ENCODE data around the gene CDCA7L.

The CDCA7L gene

DNA sequence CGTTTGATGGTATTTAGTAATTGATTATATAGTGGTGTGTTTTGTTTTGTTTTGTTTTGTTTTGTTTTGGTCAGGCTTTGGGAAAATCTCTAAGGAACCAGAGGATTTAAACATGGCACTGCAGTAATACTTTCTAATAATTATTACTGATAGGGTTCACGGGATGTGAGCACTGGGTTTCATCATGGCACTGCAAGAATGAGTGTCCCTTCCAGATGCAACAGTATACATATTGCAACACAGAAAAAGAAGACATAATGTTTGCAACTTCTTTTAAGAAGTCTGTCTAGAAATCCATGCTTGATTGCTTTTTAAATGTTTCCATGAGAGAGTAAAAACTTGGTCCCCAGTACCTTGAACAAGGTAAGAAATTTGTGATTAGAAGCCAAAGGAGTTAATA, 2.2 kb upstream of the CDCA7L start:
- ChIA-PET CTCF (interaction anchor here (1.6 kb wide), 1 partner anchor 16 kb away, joined by 6 read pairs; no protein-coding TSS in a partner anchor), POLR2A (no interaction called here)
- TF ChIP-seq, protein P1, sequence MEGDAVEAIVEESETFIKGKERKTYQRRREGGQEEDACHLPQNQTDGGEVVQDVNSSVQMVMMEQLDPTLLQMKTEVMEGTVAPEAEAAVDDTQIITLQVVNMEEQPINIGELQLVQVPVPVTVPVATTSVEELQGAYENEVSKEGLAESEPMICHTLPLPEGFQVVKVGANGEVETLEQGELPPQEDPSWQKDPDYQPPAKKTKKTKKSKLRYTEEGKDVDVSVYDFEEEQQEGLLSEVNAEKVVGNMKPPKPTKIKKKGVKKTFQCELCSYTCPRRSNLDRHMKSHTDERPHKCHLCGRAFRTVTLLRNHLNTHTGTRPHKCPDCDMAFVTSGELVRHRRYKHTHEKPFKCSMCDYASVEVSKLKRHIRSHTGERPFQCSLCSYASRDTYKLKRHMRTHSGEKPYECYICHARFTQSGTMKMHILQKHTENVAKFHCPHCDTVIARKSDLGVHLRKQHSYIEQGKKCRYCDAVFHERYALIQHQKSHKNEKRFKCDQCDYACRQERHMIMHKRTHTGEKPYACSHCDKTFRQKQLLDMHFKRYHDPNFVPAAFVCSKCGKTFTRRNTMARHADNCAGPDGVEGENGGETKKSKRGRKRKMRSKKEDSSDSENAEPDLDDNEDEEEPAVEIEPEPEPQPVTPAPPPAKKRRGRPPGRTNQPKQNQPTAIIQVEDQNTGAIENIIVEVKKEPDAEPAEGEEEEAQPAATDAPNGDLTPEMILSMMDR (IDR thresholded peaks at IDR 0.05; ENCODE audit: control extremely low read depth, extremely low read depth, low read depth, missing control alignments) = no peak
- no peak for DNase-seq (ENCODE audit: extremely low spot score)

DNA sequence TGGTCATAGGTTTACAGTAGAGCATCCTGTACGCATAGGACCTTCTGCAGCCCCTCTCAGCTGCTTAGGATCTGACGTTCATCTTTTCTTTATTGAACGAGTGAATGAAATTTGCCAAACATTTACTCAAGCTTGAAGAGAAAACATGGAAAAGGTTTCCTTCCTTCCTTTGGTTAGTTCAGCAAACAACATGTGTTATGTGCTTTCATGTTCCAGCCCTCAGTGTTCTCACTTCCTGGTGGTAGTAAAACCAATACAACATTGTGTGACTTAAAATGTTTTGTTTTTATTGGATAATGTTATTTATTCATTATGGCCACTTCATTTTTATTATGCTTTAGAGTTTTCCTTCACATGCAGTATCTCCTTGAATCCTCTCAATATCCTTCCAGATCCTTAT, 1.4 kb upstream of the CDCA7L start:
- ChIA-PET POLR2A (no interaction called here), CTCF (no interaction called here)
- TF ChIP-seq, protein P1 (IDR thresholded peaks at IDR 0.05; ENCODE audit: control extremely low read depth, extremely low read depth, low read depth, missing control alignments) = no peak
- no peak for DNase-seq (ENCODE audit: extremely low spot score)

DNA sequence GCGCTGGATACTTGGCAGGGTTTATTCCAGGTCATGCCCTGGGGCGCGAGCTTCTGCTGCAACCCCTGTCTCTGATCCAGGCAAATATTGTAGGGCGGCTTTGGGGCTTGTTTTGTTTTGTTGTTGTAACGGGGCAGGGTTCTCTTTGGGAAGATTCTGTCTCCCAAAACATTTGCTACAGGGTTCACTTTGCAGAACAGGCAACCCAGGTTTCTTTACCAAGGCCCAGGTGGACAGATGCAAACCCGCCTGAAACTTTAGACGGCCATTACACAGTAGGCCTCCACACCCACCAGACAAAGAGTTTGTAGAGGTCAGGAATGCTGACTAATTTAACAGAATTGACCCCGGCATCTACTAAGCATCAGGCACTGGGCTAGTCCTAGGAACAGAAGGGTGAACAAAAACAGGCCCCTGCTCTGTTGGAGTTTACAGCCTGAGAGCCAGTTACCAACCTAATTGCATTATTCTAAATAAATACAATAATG, 567 bp upstream of the CDCA7L start:
- TF ChIP-seq, protein P1 (IDR thresholded peaks at IDR 0.05; ENCODE audit: control extremely low read depth, extremely low read depth, low read depth, missing control alignments) = no peak

DNA sequence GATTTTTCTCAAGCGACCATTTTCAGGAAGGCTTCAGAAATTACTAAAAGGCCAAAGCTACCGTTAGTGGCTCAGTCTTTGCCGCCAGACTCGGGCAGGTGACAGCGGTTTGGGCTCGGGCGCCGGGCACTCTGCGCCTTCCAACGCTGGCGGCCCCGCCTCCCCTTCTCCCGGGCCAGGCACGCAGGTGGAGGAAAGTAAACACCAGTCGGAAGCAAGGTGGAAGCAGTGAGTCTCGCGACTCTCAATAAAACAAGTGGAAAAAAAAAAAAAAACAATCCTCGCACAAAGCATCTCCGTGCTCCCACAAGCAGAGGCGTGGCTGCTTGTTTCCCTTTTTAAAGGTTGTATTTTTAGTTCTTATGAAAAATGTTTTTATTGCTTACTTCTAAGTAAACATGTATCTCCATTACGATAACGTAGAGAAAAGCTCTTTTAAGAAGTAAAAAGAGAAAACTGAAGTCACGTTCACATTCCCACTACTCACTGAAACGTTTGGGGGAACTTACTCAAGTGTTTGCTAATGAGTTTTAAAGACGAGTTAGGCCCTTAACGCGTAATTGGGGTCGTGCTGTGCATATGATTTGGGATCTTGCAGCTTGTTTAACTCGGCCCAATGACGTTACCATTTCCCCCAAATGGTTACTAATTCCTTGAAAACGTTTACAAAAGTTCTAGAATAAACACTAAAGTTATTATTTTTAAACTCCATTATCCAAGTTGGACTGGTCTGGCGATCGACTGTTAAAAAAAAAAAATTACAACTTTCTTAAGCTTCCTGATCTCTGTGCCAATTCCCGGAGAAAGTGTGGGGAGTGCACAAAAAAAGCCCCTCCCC, 864 bp downstream of the CDCA7L start:
- no peak for DNase-seq (ENCODE audit: extremely low spot score)
- TF ChIP-seq, protein P1 (IDR thresholded peaks at IDR 0.05; ENCODE audit: control extremely low read depth, extremely low read depth, low read depth, missing control alignments) = no peak
- ChIA-PET POLR2A (no interaction called here), CTCF (interaction anchor here (0.8 to 1.7 kb wide), 2 partner anchors 20 to 35 kb away, joined by 3 read pairs; no protein-coding TSS in a partner anchor)

More for the DNA sequence above, 567 bp upstream of the CDCA7L start:
- POLR2A ChIA-PET = interaction anchor here (0.5 kb wide), 1 partner anchor 911 kb away, joined by 9 read pairs; no protein-coding TSS in a partner anchor
- DNase-seq (ENCODE audit: extremely low spot score) = no peak
- CTCF ChIA-PET = interaction anchor here (1.0 kb wide), 1 partner anchor 18 kb away, joined by 4 read pairs; no protein-coding TSS in a partner anchor

DNA sequence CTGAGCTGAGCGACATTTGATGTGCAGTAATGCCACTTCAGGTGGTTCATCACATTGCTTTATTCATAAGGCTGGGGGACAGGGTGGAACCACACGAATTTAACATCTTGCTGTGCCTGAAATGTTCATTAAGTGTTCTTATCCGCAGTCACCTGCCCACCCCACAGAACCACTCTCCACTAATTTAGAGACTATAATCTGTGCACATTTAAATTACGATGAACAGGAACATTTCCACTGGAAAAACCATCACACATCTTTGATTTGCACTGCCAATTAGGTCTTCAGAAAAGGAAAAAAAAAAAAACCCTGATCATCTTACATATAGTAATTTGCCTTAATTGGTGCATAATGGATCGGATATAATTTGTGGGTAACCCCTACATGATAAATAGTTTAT, 2.3 kb downstream of the CDCA7L start:
- POLR2A ChIA-PET = no interaction called here

DNA sequence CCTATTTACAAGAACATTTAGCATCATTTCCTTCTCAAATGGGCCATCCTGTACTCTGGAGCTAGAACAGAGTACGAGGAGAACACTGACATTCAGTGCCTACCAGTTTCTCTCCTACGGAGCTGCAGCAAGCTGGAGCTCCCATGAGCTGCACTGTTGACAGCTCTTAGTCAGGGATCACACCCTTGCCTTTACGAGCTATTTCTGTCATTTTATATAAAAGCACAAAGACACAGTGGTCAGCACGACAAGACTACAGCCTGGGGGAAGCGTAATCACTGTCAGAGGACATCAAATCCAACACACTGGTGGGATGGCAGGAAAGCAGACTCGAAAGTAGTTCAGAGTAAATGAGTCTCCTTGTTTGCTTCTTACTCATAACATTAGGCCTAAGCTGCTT, 2.7 kb downstream of the CDCA7L start:
- no peak for DNase-seq (ENCODE audit: extremely low spot score)
- CTCF ChIA-PET = interaction anchor here (1.6 kb wide), 1 partner anchor 12 kb away, joined by 3 read pairs; no protein-coding TSS in a partner anchor
- POLR2A ChIA-PET = no interaction called here
- TF ChIP-seq, protein P1 (IDR thresholded peaks at IDR 0.05; ENCODE audit: control extremely low read depth, extremely low read depth, low read depth, missing control alignments) = no peak

More for the DNA sequence above, 2.3 kb downstream of the CDCA7L start:
- TF ChIP-seq, protein P1 (IDR thresholded peaks at IDR 0.05; ENCODE audit: control extremely low read depth, extremely low read depth, low read depth, missing control alignments) = no peak
- CTCF ChIA-PET = interaction anchor here (1.7 kb wide), 1 partner anchor 37 kb away, joined by 3 read pairs; no protein-coding TSS in a partner anchor
- DNase-seq (ENCODE audit: extremely low spot score) = no peak

Measured in GM10248 (cell line).